Ishikawa (cell line): ENCODE results near the gene FAM219A.

Source experiments
- CEBPB ChIP-seq: IDR thresholded peaks from 2 replicates; pipeline ENCODE4 v1.6.1; 2012
- CREB1 ChIP-seq: IDR thresholded peaks from 2 replicates; pipeline ENCODE4 v1.6.1; 2012; ENCODE audit warnings: low read depth
- EGR1 ChIP-seq: IDR thresholded peaks from 2 replicates; pipeline ENCODE4 v1.6.1; 2012
- EP300 ChIP-seq: IDR thresholded peaks from 2 replicates; pipeline ENCODE4 v1.6.1; 2012; ENCODE audit warnings: borderline replicate concordance
- FOXM1 ChIP-seq: IDR thresholded peaks from 2 replicates; pipeline ENCODE4 v1.6.1; 2012; ENCODE audit warnings: low read depth, borderline replicate concordance
- NFIC ChIP-seq: IDR thresholded peaks from 2 replicates; pipeline ENCODE4 v1.6.1; 2012
- RAD21 ChIP-seq: IDR thresholded peaks from 2 replicates; pipeline ENCODE4 v1.6.1; 2012; ENCODE audit warnings: low read depth
- TAF1 ChIP-seq: IDR thresholded peaks from 2 replicates; pipeline ENCODE4 v1.6.1; 2012; ENCODE audit warnings: low read depth, mild to moderate bottlenecking
- TCF12 ChIP-seq: IDR thresholded peaks from 2 replicates; pipeline ENCODE4 v1.6.1; 2012; ENCODE audit warnings: low read depth
- TEAD4 ChIP-seq: IDR thresholded peaks from 2 replicates; pipeline ENCODE4 v1.6.1; 2012
- YY1 ChIP-seq: IDR thresholded peaks from 2 replicates; pipeline ENCODE4 v1.6.1; 2012; ENCODE audit warnings: low read depth
- ZBTB7A ChIP-seq: IDR thresholded peaks from 2 replicates; pipeline ENCODE4 v1.6.1; 2012; ENCODE audit warnings: low read depth
- TF ChIP-seq, protein P1 (sequence below): IDR thresholded peaks from 2 replicates; pipeline ENCODE4 v1.6.1; 2012; ENCODE audit warnings: low read depth, mild to moderate bottlenecking
- TF ChIP-seq, protein P2 (sequence below): IDR thresholded peaks from 2 replicates; pipeline ENCODE4 v1.6.1; 2012
- TF ChIP-seq, protein P3 (sequence below): IDR thresholded peaks from 2 replicates; pipeline ENCODE4 v1.6.1; 2012

The FAM219A gene

DNA sequence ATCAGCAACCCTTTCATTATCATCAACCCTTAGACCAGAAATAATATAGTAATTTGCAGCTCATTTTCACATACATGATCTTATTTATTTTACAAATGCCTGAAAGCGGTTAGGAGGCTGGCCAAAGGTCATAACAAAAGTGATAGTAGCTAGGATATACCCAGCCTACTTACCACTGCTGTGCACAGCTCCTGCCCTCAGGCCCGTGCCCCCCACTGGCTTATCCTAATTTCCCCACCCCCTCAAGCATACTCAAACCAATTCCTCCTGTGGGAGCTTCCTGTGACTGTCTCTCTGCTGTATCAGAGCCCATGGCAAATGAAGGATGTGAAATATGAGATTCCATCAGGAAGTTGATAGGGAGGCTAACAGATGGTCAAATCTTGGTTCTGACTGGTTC lies 14.8 kb downstream of the FAM219A start:
- TF ChIP-seq EGR1: no peak
- TF ChIP-seq EP300: no peak

DNA sequence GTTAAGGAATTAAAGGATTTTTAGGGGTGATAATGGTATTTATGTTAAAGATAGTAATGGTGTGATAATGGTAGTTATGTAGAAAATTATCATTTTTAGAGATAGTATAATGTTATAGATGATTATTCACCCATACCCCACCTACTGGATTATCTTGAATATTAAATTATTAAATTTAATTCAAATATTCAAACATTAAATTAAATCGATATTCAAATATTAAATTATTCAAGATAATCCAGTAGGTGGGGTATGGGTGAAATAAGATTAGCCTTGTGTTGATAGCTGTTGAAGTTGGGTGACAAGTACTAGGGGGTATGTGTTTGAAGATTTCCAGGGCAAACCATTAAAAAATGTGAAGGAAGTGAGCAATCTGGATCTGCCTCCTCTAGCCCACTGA lies 15.6 kb downstream of the FAM219A start:
- TF ChIP-seq NFIC: no peak
- no peak for TF ChIP-seq FOXM1
- no peak for TF ChIP-seq TEAD4
- TF ChIP-seq TAF1: no peak
- TF ChIP-seq TCF12: no peak
- TF ChIP-seq EP300: no peak
- no peak for TF ChIP-seq CEBPB
- no peak for TF ChIP-seq ZBTB7A
- TF ChIP-seq, protein P1, sequence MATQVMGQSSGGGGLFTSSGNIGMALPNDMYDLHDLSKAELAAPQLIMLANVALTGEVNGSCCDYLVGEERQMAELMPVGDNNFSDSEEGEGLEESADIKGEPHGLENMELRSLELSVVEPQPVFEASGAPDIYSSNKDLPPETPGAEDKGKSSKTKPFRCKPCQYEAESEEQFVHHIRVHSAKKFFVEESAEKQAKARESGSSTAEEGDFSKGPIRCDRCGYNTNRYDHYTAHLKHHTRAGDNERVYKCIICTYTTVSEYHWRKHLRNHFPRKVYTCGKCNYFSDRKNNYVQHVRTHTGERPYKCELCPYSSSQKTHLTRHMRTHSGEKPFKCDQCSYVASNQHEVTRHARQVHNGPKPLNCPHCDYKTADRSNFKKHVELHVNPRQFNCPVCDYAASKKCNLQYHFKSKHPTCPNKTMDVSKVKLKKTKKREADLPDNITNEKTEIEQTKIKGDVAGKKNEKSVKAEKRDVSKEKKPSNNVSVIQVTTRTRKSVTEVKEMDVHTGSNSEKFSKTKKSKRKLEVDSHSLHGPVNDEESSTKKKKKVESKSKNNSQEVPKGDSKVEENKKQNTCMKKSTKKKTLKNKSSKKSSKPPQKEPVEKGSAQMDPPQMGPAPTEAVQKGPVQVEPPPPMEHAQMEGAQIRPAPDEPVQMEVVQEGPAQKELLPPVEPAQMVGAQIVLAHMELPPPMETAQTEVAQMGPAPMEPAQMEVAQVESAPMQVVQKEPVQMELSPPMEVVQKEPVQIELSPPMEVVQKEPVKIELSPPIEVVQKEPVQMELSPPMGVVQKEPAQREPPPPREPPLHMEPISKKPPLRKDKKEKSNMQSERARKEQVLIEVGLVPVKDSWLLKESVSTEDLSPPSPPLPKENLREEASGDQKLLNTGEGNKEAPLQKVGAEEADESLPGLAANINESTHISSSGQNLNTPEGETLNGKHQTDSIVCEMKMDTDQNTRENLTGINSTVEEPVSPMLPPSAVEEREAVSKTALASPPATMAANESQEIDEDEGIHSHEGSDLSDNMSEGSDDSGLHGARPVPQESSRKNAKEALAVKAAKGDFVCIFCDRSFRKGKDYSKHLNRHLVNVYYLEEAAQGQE: no peak
- TF ChIP-seq YY1: no peak
- no peak for TF ChIP-seq RAD21
- no peak for TF ChIP-seq EGR1
- no peak for TF ChIP-seq CREB1
- TF ChIP-seq, protein P2, sequence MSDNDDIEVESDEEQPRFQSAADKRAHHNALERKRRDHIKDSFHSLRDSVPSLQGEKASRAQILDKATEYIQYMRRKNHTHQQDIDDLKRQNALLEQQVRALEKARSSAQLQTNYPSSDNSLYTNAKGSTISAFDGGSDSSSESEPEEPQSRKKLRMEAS: no peak
- TF ChIP-seq, protein P3, sequence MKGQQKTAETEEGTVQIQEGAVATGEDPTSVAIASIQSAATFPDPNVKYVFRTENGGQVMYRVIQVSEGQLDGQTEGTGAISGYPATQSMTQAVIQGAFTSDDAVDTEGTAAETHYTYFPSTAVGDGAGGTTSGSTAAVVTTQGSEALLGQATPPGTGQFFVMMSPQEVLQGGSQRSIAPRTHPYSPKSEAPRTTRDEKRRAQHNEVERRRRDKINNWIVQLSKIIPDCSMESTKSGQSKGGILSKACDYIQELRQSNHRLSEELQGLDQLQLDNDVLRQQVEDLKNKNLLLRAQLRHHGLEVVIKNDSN: no peak

DNA sequence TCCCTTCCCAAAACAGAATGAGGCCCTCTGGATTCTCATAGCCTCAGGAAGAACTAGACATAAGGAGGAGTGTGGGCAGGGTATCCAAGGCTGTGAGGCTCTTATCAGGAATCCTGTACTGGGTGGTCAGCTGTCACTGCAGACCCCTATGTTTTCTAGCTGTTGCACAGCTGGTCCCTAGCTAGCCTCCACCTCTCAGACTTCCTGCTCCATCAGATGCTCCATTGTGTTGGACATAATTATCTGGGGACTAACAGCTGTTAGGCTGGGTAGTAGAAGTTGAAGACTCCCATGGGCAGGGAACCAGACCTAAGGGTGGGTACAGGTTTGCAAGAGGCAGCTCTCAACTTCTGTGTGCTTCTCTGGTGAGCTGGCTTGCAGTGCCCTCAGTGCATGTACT lies 18.4 kb downstream of the FAM219A start:
- TF ChIP-seq RAD21 (no peak), EP300 (no peak), EGR1 (no peak), TEAD4 (no peak), ZBTB7A (no peak), TCF12 (no peak), CREB1 (no peak), YY1 (no peak), NFIC (no peak), FOXM1 (no peak), TAF1 (no peak), CEBPB (no peak)
- TF ChIP-seq, protein P1: no peak
- TF ChIP-seq, protein P3: no peak
- TF ChIP-seq, protein P2: no peak

DNA sequence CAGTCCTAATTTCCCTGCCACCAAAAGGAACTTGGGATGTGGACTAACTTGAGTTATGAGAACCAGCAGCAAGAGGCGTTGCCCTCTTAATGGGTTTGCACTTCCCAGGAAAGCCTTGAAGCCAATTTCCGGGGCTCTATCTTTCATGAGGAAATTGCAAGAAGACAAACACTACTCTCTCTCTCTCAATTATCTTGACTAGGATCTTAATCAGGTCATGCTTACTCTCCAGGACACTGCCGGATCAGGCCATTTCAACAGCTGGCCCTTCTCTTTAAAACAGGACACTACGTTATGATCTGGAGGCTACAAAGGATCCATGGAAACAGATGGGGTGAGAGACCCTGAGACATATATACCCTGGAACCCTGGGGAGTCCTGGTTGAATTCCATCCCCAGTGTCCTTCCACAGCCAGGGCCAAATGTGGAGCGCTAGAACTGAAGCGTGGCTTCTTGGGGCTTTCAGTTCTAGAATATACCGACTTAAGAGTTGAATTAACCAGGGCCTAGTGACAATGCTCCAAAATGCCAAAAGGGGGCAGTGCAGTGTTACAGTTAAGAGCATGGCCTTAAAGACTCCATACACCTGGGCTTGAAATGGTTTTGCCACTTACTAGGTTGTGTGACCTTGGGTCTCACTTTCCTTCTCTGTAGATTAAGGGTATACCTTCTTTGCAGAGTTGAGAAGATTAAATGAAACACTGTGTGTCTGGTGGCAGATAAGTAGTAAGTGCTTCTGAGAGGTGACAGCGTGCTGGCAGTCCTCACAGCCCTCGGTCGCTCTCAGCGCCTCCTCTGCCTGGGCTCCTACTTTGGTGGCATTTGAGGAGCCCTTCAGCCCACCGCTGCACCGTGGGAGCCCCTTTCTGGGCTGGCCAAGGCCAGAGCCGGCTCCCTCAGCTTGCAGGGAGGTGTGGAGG lies 21.1 kb downstream of the FAM219A start:
- peak; percentile 90 for TF ChIP-seq RAD21
- TF ChIP-seq YY1: no peak
- TF ChIP-seq, protein P1: no peak
- no peak for TF ChIP-seq EGR1
